NOMO-1 treated with dmso at 0.1 percent for 144 hours (cell line): Measurements from ENCODE around the gene HOMER3.

Source experiments
- DNase-seq: peaks from one replicate; lab custom pipeline; 2025; ENCODE audit not compliant: unreplicated experiment; lab: John Stamatoyannopoulos, UW

HOMER3 gene

DNA sequence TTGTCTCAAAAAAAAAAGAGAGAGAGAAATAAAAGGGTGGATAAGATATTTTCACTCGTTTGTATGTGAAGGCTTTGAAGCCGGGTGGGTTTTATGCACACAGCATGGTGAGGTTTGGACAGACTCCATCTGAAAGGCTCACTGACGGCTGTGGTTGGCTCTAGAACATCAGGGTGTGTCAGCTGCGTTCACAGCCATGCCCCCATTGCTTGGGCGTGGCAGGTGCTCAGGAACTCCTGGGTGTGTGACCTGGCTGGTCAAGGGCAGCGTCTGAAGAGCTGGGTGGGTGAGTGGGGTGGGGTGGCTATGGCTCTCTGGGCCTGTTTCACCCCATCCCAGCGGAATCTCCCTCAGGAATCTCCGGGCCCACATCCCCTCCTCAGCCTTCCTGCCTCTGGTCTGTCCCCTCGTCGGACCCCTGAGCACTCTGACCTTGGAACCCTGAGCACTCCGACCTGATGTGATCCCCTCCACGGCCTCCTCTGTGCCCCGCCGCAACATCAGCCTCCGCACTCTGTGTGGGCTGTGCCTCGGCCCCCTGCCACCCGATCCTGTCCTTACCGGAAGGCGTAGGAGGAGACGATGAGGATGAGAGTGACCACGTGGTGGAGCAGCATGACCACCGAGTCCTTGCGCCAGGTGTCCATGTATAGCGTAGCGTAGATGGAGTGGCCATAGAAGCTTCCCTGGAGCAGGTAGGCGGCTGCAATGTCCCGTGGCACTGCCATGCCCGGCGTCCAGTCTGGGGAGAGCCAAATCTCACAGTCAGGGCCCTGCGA lies 57.3 kb downstream of the HOMER3 start:
- DNase-seq, result no peak

- no peak for DNase-seq
Measured at GRCh38 chr19:18881491-18881890, 59.5 kb downstream of the HOMER3 start.

- no peak for DNase-seq
Measured at GRCh38 chr19:18879579-18880373, 61.2 kb downstream of the HOMER3 start.
